ENCODE measurements around the gene BTBD16. TPM values are rescaled to one million over a fixed set of nuclear protein-coding genes. Genes with fewer than 3 reads are reported as not detected.
A peak's percentile ranks its signal among the peaks of the same experiment; 100 is the strongest.

The BTBD16 gene
- total RNA-seq, 1 experiment from 2014 or later, result not detected

DNA sequence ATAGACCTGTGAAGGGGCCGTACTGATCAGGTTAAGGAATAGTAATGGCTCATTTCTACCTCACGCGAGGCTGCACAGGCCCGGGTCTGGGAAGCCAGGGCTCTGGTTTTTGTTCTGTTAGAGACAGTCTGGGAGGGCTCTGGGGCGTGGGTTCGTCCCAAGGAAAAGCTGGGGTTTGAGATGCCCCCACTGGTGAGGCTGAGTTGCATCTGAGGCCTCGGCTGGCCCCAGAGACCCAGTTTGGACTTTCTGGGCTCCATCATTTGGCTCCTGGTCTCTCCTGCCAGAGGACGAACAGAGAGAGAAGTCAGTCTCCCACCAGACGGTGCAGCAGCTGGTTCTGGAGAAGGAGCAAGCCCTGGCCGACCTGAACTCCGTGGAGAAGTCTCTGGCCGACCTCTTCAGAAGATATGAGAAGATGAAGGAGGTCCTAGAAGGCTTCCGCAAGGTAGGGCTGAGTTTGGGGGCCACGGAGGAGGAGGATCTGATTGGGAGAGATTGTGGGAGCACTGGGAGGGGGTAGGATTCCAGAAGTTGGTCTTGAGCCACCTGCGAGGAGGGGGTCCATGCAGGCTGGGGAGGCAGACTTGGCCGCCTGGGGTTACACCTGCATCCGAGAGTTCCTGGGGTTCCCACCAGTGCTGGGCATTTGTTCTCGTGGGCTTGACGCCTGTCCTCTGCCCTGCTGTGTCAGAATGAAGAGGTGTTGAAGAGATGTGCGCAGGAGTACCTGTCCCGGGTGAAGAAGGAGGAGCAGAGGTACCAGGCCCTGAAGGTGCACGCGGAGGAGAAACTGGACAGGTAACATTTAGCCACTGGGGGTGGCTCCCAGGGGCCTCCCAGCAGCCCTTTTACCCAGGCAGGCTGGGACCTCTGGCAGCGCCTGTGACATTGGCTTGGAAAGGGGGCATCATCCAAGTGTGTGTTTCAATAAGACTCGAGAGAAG lies 22.5 kb upstream of the BTBD16 start:
- Histone ChIP-seq H3K27me3 (ENCODE audit: insufficient read depth, low read length) (no peaks in the 10 kb centered on the region), H2BK15ac (ENCODE audit: low read depth, low read length) (no peak overlapping the region), H4K91ac (ENCODE audit: insufficient read length, low read depth, low read length) (no peak overlapping the region), H2BK5ac (ENCODE audit: insufficient read length, low read length) (no peak overlapping the region), H3K4me1 (ENCODE audit: insufficient read depth, low read length) (no peaks in the 10 kb centered on the region), H3K4me2 (ENCODE audit: insufficient read depth, insufficient read length, low read length) (no peak overlapping the region), H3K79me1 (ENCODE audit: insufficient read depth, low read depth, low read length, poor library complexity, severe bottlenecking) (no peaks in the 10 kb centered on the region), H3K14ac (ENCODE audit: insufficient read depth, low read length) (no peak overlapping the region), H2BK20ac (ENCODE audit: low read depth, low read length, poor library complexity, severe bottlenecking) (no peak overlapping the region), H2AK5ac (ENCODE audit: insufficient read length, low read length) (no peak overlapping the region), H3K27ac (ENCODE audit: insufficient read length, low read depth, low read length) (no peak overlapping the region), H3K9me3 (ENCODE audit: control insufficient read depth, low read depth, low read length) (no peaks in the 10 kb centered on the region), H4K8ac (replicated peaks; ENCODE audit: insufficient read length, low read depth, low read length) (no peak overlapping the region), H2BK120ac (ENCODE audit: low read depth, low read length, poor library complexity, severe bottlenecking) (no peak overlapping the region), H3K23ac (ENCODE audit: insufficient read length, low read depth, low read length) (no peak overlapping the region), H3K56ac (ENCODE audit: insufficient read length, low read depth, low read length) (no peak overlapping the region), H4K20me1 (ENCODE audit: control insufficient read depth, insufficient read depth, insufficient read length) (no peaks in the 10 kb centered on the region), H2AFZ (ENCODE audit: low read length) (no peak overlapping the region), H3K23me2 (ENCODE audit: insufficient read length, low read depth, low read length, poor library complexity, severe bottlenecking) (no peaks in the 10 kb centered on the region), H3T11ph (ENCODE audit: low read length) (no peak overlapping the region), H3K9ac (ENCODE audit: extremely low read depth, insufficient read length, low read length) (no peak overlapping the region), H2BK12ac (ENCODE audit: insufficient read length, low read depth, low read length) (no peak overlapping the region), H4K5ac (ENCODE audit: insufficient read length, low read depth, low read length) (no peak overlapping the region), H3K18ac (ENCODE audit: insufficient read length, low read depth, low read length) (no peak overlapping the region), H3K79me2 (ENCODE audit: insufficient read depth, low read length) (no peaks in the 10 kb centered on the region), H3K4ac (ENCODE audit: low read depth, low read length) (no peak overlapping the region)
- Mint-ChIP-seq H3K9me3 (no peaks in the 10 kb centered on the region), H3K27me3 (ENCODE audit: low read depth) (no peaks in the 10 kb centered on the region), H3K36me3 (ENCODE audit: insufficient read depth in 1 of 3, low read depth in 3 of 3) (peaks cover 32 to 64% (median 35%) of the 10 kb centered on the region in 3 experiments), H3K4me3 (no peak overlapping the region), H3K27ac (peak overlapping the region in 2 of 3 experiments; percentile 42 to 63; a peak in 2 of 7 replicates), H3K4me1 (peaks cover 13 to 17% of the 10 kb centered on the region in 2 experiments)
- no CpG with 5 or more reads among the region's 25 CpGs for WGBS (ENCODE audit: extremely low coverage, insufficient read length, low lambda C conversion rate)
- no peak for DNase-seq
- TF ChIP-seq CTCF (conservative IDR thresholded peaks at IDR 0.05), result no peak
